Neuronal stem cell (in vitro differentiated cells): ENCODE data around the gene PLCL2.

Source experiments
- DNase-seq: peaks from one replicate; pipeline ENCODE4 v3.0.0-alpha.2; 2013; ENCODE audit warnings: low spot score
- H2AFZ ChIP-seq: one replicate; pipeline ENCODE4 v1.6.1; 2013; ENCODE audit warnings: mild to moderate bottlenecking, low read length, inconsistent platforms
- H2AK5ac ChIP-seq: 2 replicates; pipeline ENCODE4 v1.6.1; 2013; ENCODE audit warnings: low read depth, mild to moderate bottlenecking, inconsistent platforms, low read length, moderate library complexity, mixed read lengths
- H2BK120ac ChIP-seq: 2 replicates; pipeline ENCODE4 v1.6.1; 2013; ENCODE audit warnings: low read depth, mild to moderate bottlenecking, inconsistent platforms, low read length, moderate library complexity, mixed read lengths
- H2BK12ac ChIP-seq: one replicate; pipeline ENCODE4 v1.6.1; 2013; ENCODE audit warnings: low read length, inconsistent platforms
- H2BK15ac ChIP-seq: 2 replicates; pipeline ENCODE4 v1.6.1; 2013; ENCODE audit warnings: mild to moderate bottlenecking, low read length, inconsistent platforms, mixed read lengths
- H2BK5ac ChIP-seq: one replicate; pipeline ENCODE4 v1.6.1; 2013; ENCODE audit warnings: inconsistent platforms, mild to moderate bottlenecking, low read length, moderate library complexity
- H3K14ac ChIP-seq: one replicate; pipeline ENCODE4 v1.6.1; 2013; ENCODE audit warnings: low read length, inconsistent platforms
- H3K18ac ChIP-seq: 2 replicates; pipeline ENCODE4 v1.6.1; 2013; ENCODE audit warnings: low read length, inconsistent platforms
- H3K23ac ChIP-seq: 2 replicates; pipeline ENCODE4 v1.6.1; 2013; ENCODE audit warnings: low read depth, mild to moderate bottlenecking, mixed read lengths, low read length, inconsistent platforms; ENCODE audit not compliant: poor library complexity
- H3K27ac ChIP-seq: replicated peaks from 3 replicates; pipeline ENCODE4 v1.5.1; 2013; ENCODE audit warnings: low read length, inconsistent platforms
- H3K27me3 ChIP-seq, 3 experiments: 2 replicates each; pipeline ENCODE4 v1.6.1; 2013; ENCODE audit warnings: low read length in 3 of 3, mild to moderate bottlenecking in 2 of 3, inconsistent platforms in 1 of 3, low read depth in 1 of 3, mixed read lengths in 1 of 3, moderate library complexity in 1 of 3; ENCODE audit not compliant: control insufficient read depth in 3 of 3, insufficient read depth in 3 of 3
- H3K36me3 ChIP-seq, 2 donors: replicated peaks in 1 of 2; 2 replicates each; pipeline ENCODE4 v1.6.1; 2013; ENCODE audit warnings: low read length in 2 of 2; ENCODE audit not compliant: control insufficient read depth in 2 of 2, insufficient read depth in 2 of 2
- H3K4ac ChIP-seq: 2 replicates; pipeline ENCODE4 v1.6.1; 2013; ENCODE audit warnings: inconsistent platforms, mild to moderate bottlenecking, low read length, moderate library complexity
- H3K4me1 ChIP-seq, 2 donors: 1 replicate in 1 of 2; 2 replicates in 1 of 2; pipeline ENCODE4 v1.6.1; 2013; ENCODE audit warnings: low read length in 2 of 2, low read depth in 1 of 2; ENCODE audit not compliant: control insufficient read depth in 2 of 2, insufficient read depth in 1 of 2
- H3K4me2 ChIP-seq: one replicate; pipeline ENCODE4 v1.6.1; 2013; ENCODE audit warnings: mild to moderate bottlenecking, low read length, inconsistent platforms; ENCODE audit not compliant: insufficient read depth, poor library complexity, severe bottlenecking
- H3K4me3 ChIP-seq, 2 donors: 2 replicates each; pipeline ENCODE4 v1.5.1; 2013; ENCODE audit warnings: low read length in 2 of 2, mild to moderate bottlenecking in 2 of 2, inconsistent platforms in 1 of 2, moderate library complexity in 1 of 2
- H3K79me1 ChIP-seq: one replicate; pipeline ENCODE4 v1.6.1; 2013; ENCODE audit warnings: low read depth, mild to moderate bottlenecking, inconsistent platforms, low read length, moderate library complexity
- H3K9ac ChIP-seq: one replicate; pipeline ENCODE4 v1.6.1; 2013; ENCODE audit warnings: mild to moderate bottlenecking, low read depth, low read length, inconsistent platforms; ENCODE audit not compliant: poor library complexity
- H3K9me3 ChIP-seq, 2 donors: replicated peaks in 1 of 2; 2 replicates each; pipeline versions ENCODE3 to v1.6.1; 2013; ENCODE audit warnings: low read length in 2 of 2, mild to moderate bottlenecking in 2 of 2, inconsistent platforms in 1 of 2, low read depth in 1 of 2, mixed read lengths in 1 of 2, moderate library complexity in 1 of 2; ENCODE audit not compliant: control insufficient read depth in 2 of 2, insufficient read depth in 1 of 2
- H4K8ac ChIP-seq: one replicate; pipeline ENCODE4 v1.6.1; 2013; ENCODE audit warnings: low read depth, mild to moderate bottlenecking, inconsistent platforms, low read length, moderate library complexity
- H4K91ac ChIP-seq: one replicate; pipeline ENCODE4 v1.6.1; 2013; ENCODE audit warnings: low read length, low read depth, mild to moderate bottlenecking, inconsistent platforms; ENCODE audit not compliant: poor library complexity
- WGBS, 2 donors: extraction: QIAGEN DNeasy Blood & Tissue Kit; methylation state at CpG; one replicate each; pipeline ENCODE4 v1.1.7; 2013; ENCODE audit warnings: missing lambda C conversion rate in 2 of 2, mixed read lengths in 1 of 2; ENCODE audit not compliant: insufficient read length in 2 of 2, insufficient replicate concordance in 1 of 2; ENCODE audit errors: extremely low coverage in 2 of 2; 5-methylcytosine and 5-hydroxymethylcytosine counted together

Gene PLCL2

GRCh38 chr3:16873872-16874271 is 10.9 kb upstream of the PLCL2 start:
- H2BK5ac ChIP-seq: no peak overlapping the region
- H4K8ac ChIP-seq: no peak overlapping the region
- no peak overlapping the region for H2AFZ ChIP-seq
- no peak overlapping the region for H2BK12ac ChIP-seq
- no peak overlapping the region for H2AK5ac ChIP-seq
- H3K36me3 ChIP-seq: no peaks in the 10 kb centered on the region
- DNase-seq: no peak
- no peak overlapping the region for H3K27ac ChIP-seq
- H3K23ac ChIP-seq: no peak overlapping the region
- no peak overlapping the region for H3K14ac ChIP-seq
- no peaks in the 10 kb centered on the region for H3K9me3 ChIP-seq
- H3K4me3 ChIP-seq: no peak overlapping the region
- no peak overlapping the region for H3K4ac ChIP-seq
- H3K9ac ChIP-seq: no peak overlapping the region
- H3K27me3 ChIP-seq: peaks cover 0 to 14% (median 0%) of the 10 kb centered on the region in 3 experiments
- no peak overlapping the region for H3K4me2 ChIP-seq
- no peak overlapping the region for H4K91ac ChIP-seq
- no peaks in the 10 kb centered on the region for H3K79me1 ChIP-seq
- H3K18ac ChIP-seq: no peak overlapping the region
- H2BK15ac ChIP-seq: no peak overlapping the region
- no CpG with 5 or more reads among the region's 4 CpGs for WGBS, 2 donors
- no peaks in the 10 kb centered on the region for H3K4me1 ChIP-seq
- no peak overlapping the region for H2BK120ac ChIP-seq

GRCh38 chr3:16875876-16876550 is 8.7 kb upstream of the PLCL2 start:
- H3K36me3 ChIP-seq: no peaks in the 10 kb centered on the region
- H2AFZ ChIP-seq: no peak overlapping the region
- peaks cover 0 to 21% (median 0%) of the 10 kb centered on the region in 3 experiments for H3K27me3 ChIP-seq
- H3K79me1 ChIP-seq: no peaks in the 10 kb centered on the region
- no peak overlapping the region for H2BK5ac ChIP-seq
- no peak overlapping the region for H3K4ac ChIP-seq
- no peak overlapping the region for H3K23ac ChIP-seq
- no peak overlapping the region for H2BK12ac ChIP-seq
- H3K4me3 ChIP-seq: no peak overlapping the region
- no peak overlapping the region for H2BK120ac ChIP-seq
- no peak overlapping the region for H3K27ac ChIP-seq
- DNase-seq: no peak
- no peak overlapping the region for H3K4me2 ChIP-seq
- no peak overlapping the region for H4K8ac ChIP-seq
- no peak overlapping the region for H3K9ac ChIP-seq
- H3K18ac ChIP-seq: no peak overlapping the region
- H3K9me3 ChIP-seq: no peaks in the 10 kb centered on the region
- H4K91ac ChIP-seq: no peak overlapping the region
- no peak overlapping the region for H2BK15ac ChIP-seq
- no peak overlapping the region for H3K14ac ChIP-seq
- H2AK5ac ChIP-seq: no peak overlapping the region
- no peaks in the 10 kb centered on the region for H3K4me1 ChIP-seq
- no CpG with 5 or more reads among the region's 3 CpGs for WGBS, 2 donors

- Histone ChIP-seq H3K14ac (no peak overlapping the region), H2BK15ac (no peak overlapping the region), H4K8ac (no peak overlapping the region), H3K4me1 (no peaks in the 10 kb centered on the region), H3K9me3 (no peaks in the 10 kb centered on the region), H3K27me3 (peaks cover 0 to 23% (median 0%) of the 10 kb centered on the region in 3 experiments), H3K36me3 (no peaks in the 10 kb centered on the region), H2BK120ac (no peak overlapping the region), H3K27ac (no peak overlapping the region), H2BK12ac (no peak overlapping the region), H2AFZ (no peak overlapping the region), H2AK5ac (no peak overlapping the region), H3K18ac (no peak overlapping the region), H2BK5ac (no peak overlapping the region), H3K23ac (no peak overlapping the region), H3K79me1 (no peaks in the 10 kb centered on the region), H3K4me3 (no peak overlapping the region), H3K9ac (no peak overlapping the region), H3K4me2 (no peak overlapping the region), H3K4ac (no peak overlapping the region), H4K91ac (no peak overlapping the region)
- no peak for DNase-seq
- no CpG with 5 or more reads among the region's 2 CpGs for WGBS, 2 donors
Observed at GRCh38 chr3:16877505-16877904, 7.2 kb upstream of the PLCL2 start.

- Histone ChIP-seq H2BK12ac (no peak overlapping the region), H3K23ac (no peak overlapping the region), H3K9me3 (no peaks in the 10 kb centered on the region), H4K91ac (no peak overlapping the region), H3K4ac (no peak overlapping the region), H2BK15ac (no peak overlapping the region), H3K36me3 (no peaks in the 10 kb centered on the region), H2BK5ac (no peak overlapping the region), H3K27me3 (peaks cover 0 to 21% (median 0%) of the 10 kb centered on the region in 3 experiments), H3K79me1 (no peaks in the 10 kb centered on the region), H4K8ac (no peak overlapping the region), H2AK5ac (no peak overlapping the region), H3K27ac (no peak overlapping the region), H2BK120ac (no peak overlapping the region), H3K4me1 (no peaks in the 10 kb centered on the region), H3K4me2 (no peak overlapping the region), H3K14ac (no peak overlapping the region), H3K18ac (no peak overlapping the region), H3K4me3 (no peak overlapping the region), H3K9ac (no peak overlapping the region), H2AFZ (no peak overlapping the region)
- DNase-seq: no peak
- no CpG with 5 or more reads among the region's 1 CpG for WGBS, 2 donors
Observed at GRCh38 chr3:16877911-16878310, 6.8 kb upstream of the PLCL2 start.
